Measurements from ENCODE around the gene TMC8.

The TMC8 gene

DNA sequence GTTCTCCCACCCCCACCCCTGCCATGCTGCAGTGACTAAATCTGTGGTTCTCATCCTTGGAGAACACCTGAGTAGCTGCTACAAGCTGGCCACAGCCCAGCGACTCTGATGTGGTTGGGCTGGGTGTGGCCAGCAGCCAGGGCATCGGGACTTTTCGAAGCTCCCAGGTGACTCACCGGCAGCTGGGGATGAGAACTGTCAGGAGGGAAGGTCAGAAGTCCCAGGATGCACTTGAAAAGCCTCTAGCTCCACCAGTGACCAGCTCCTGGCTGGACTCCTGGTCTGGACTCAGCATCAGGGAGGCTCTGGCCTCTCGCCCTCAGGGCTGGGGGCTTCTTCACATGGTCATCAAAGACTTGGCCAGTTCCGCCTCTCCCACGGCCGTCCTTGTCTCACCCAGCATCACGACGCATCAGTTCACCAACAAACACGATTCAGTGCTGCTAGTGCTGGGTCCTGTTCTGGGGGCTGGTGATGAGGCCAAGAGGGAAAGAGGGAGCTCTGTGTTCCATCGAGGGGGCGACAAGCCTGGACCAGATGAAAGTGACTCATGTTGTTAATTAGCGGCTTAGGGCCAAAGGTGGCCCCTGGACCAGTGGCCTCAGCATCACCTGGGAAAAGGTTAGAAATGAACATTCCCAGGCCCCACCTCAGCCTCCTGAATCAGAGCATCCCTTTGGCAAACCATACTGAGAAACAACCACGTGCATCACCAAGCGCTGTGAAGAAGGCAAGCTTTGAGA, 11.7 kb downstream of the TMC8 start:
- TF ChIP-seq, protein P1, sequence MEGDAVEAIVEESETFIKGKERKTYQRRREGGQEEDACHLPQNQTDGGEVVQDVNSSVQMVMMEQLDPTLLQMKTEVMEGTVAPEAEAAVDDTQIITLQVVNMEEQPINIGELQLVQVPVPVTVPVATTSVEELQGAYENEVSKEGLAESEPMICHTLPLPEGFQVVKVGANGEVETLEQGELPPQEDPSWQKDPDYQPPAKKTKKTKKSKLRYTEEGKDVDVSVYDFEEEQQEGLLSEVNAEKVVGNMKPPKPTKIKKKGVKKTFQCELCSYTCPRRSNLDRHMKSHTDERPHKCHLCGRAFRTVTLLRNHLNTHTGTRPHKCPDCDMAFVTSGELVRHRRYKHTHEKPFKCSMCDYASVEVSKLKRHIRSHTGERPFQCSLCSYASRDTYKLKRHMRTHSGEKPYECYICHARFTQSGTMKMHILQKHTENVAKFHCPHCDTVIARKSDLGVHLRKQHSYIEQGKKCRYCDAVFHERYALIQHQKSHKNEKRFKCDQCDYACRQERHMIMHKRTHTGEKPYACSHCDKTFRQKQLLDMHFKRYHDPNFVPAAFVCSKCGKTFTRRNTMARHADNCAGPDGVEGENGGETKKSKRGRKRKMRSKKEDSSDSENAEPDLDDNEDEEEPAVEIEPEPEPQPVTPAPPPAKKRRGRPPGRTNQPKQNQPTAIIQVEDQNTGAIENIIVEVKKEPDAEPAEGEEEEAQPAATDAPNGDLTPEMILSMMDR (IDR thresholded peaks at IDR 0.05; ENCODE audit: control extremely low read depth, extremely low read depth, low read depth, missing control alignments) = no peak
- ChIA-PET POLR2A (no interaction called here), CTCF (interaction anchor here (1.2 to 4.4 kb wide), 6 partner anchors 8 to 33 kb away, joined by 3 to 31 read pairs (median 8); no protein-coding TSS in a partner anchor)
- no peak for DNase-seq (ENCODE audit: extremely low spot score)

DNA sequence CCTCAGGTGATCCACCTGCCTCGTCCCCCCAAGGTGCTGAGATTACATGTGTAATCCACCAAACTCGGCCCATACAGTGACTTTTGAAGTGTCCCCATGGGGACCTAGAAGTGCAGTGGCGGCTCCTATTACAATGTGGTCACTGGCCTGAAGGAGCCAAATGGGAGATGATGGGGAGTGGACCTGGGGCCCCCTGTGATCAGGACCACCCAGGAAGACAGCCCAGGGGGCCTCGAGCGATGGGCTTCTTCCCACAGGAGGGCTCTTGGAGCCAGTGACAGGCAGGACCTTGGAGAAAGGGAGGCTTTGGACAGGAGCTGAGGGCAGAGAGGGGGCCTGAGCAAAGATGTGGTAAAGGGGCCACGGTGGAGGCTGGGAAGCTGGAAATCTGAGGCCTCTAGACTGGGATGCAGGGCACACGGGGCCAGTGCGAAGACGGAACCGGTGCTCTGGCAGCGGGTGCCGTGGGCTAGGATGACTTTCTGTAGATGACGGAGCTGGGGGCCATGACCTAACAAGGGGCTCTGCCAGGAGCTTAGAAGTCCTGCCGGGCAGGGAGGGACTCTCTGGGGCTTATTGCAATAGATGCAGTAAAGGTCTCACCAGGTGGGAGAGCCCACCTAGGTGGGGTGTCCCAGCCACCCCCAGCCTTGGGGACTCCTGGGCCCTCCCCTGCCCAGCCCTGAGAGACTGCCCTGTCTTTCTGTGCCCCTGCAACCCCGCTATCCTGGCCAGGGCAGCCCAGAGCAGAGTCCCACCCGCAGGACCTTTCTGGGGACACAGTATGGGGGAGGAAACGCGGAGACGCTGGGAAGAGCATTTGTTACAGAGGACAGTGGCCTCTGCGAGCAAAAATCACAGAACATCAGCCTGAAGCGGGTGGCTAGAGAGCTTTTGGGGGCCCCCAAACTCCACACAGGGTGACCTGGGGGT, 12.9 kb downstream of the TMC8 start:
- ChIA-PET CTCF (interaction anchor here (1.0 to 4.4 kb wide), 6 partner anchors 9 to 37 kb away, joined by 3 to 31 read pairs (median 8); no protein-coding TSS in a partner anchor), POLR2A (interaction anchor here (0.5 to 0.6 kb wide), 2 partner anchors 9 to 34 kb away, joined by 3 to 4 read pairs; no protein-coding TSS in a partner anchor)
- no peak for DNase-seq (ENCODE audit: extremely low spot score)
- TF ChIP-seq, protein P1 (IDR thresholded peaks at IDR 0.05; ENCODE audit: control extremely low read depth, extremely low read depth, low read depth, missing control alignments) = no peak

DNA sequence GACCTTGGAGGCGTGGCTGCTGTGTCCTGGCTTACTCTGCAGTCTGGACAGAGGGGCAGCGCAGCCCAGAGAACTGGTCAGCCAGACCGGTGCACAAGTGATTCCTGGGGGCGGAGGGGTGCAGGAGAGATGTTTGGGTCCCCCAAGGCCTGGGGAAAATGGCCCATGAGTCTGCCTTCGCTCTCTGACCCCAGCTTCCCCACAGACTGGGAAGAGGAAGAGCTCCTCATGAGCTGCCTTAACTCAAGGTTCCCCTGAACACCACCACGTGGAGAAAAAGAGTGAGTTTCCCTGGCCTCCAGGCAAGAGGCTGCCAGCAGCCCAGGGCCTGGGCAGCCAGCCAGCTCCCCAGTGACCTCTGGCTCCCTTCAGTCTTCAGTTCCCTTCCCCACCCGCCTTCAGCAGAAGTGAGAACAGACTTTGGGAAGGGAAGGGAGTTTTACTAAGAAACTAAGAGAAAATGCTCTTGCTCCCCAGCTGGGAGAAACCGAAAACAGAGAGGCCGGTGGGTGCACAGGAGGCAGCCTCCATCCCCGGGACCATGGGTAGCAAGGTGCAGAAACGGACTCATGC, 13.7 kb downstream of the TMC8 start:
- ChIA-PET CTCF (interaction anchor here (1.0 to 4.4 kb wide), 7 partner anchors 9 to 44 kb away, joined by 3 to 31 read pairs (median 4); no protein-coding TSS in a partner anchor), POLR2A (interaction anchor here (0.5 kb wide), 1 partner anchor 35 kb away, joined by 4 read pairs; no protein-coding TSS in a partner anchor)
- DNase-seq (ENCODE audit: extremely low spot score) = no peak
- TF ChIP-seq, protein P1 (IDR thresholded peaks at IDR 0.05; ENCODE audit: control extremely low read depth, extremely low read depth, low read depth, missing control alignments) = no peak

DNA sequence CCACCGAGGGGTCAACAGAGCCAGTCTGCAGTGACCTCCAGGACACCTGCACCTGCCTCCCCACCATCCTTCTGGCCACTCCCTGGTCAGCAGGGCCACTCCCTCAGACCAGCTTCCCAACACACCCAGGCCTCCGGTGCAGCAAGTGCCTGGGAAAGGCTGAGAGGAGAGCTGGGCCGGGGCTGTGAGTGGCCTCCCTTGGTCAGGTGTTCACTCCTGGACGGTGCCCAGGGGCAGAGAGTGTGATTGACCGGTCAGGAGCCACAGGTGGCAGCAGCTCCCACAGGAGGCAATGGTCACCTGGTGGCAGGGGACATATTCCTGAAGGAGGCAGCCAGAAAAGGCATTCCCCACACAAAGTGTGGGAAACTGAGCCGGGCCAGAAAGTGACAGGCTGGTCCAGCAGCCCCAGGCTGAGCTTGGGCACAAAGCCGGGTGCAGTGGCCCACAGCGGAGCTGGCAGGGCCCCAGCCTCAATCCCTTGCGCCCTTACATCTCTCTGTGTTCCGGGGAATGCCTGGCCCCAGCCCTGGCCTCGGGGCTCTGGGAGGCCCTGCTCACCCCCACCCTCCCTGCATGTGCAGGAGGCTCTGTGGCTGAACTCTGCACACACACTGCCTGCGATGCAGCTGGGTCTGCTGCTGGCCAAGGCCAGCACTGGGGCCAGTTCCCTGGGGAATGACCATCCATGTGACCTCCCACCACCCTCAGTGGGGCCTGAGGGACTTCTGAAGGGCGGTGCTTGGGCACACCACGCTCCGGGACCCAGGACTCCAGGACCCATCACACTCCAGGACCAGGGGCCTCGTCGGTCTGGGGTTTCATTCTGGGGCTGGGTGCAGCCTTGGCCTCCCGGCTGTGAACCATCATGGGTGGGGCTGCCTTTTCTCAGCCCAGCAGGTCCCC, 14.4 kb downstream of the TMC8 start:
- ChIA-PET POLR2A (no interaction called here), CTCF (interaction anchor here (1.0 to 4.4 kb wide), 7 partner anchors 8 to 43 kb away, joined by 3 to 31 read pairs (median 4); no protein-coding TSS in a partner anchor)
- DNase-seq (ENCODE audit: extremely low spot score) = no peak
- TF ChIP-seq, protein P1 (IDR thresholded peaks at IDR 0.05; ENCODE audit: control extremely low read depth, extremely low read depth, low read depth, missing control alignments) = no peak

DNA sequence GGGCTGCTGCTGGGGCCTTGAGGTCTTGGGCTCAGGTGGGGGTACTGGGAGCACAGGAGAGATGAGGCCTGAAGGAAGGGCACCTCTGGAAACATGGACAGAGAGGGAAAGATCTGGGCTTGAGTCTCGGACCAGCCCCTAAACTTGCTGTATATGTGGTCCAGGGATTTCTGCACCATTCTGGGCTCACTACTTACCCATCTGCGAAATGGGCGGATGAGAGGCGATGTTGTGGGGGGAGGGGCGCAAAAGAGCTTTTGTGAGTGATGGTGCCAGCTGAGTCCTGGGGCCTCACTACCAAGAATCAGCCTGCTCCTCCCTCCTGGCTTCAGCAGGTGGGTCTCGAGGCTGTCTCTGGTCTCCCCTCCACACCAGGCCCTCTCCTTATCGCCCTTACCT, 15.9 kb downstream of the TMC8 start:
- DNase-seq (ENCODE audit: extremely low spot score) = no peak
- TF ChIP-seq, protein P1 (IDR thresholded peaks at IDR 0.05; ENCODE audit: control extremely low read depth, extremely low read depth, low read depth, missing control alignments) = no peak
- ChIA-PET POLR2A (interaction anchor here (0.9 to 1.4 kb wide), 2 partner anchors 18 to 27 kb away, joined by 3 to 4 read pairs; partner anchors contain the start of gene TMC6), CTCF (interaction anchor here (1.0 to 1.9 kb wide), 6 partner anchors 8 to 30 kb away, joined by 3 to 6 read pairs (median 4); no protein-coding TSS in a partner anchor)
